IMR-90 (cell line): ENCODE data around the gene THBS1.

ENCODE experiments used
- BHLHE40 ChIP-seq: fragments of 150-350 bp; IDR thresholded peaks from 2 replicates; pipeline ENCODE4 v1.6.1; 2016; ENCODE audit warnings: mild to moderate bottlenecking, low read depth, low read length
- CEBPB ChIP-seq: IDR thresholded peaks from 2 replicates; pipeline ENCODE4 v1.6.1; 2012; ENCODE audit warnings: low read depth, low read length, improper control_type of control experiment
- CTCF ChIP-seq: conservative IDR thresholded peaks from 2 replicates; pipeline ENCODE4 v1.5.1; 2012; ENCODE audit warnings: mild to moderate bottlenecking, low read depth, low read length, improper control_type of control experiment
- FOS ChIP-seq: fragments of 150-350 bp; IDR thresholded peaks from 2 replicates; pipeline ENCODE4 v1.6.1; 2016; ENCODE audit warnings: low read depth, low read length
- MAFK ChIP-seq: IDR thresholded peaks from 2 replicates; pipeline ENCODE4 v1.6.1; 2012; ENCODE audit warnings: low read depth, low read length, improper control_type of control experiment
- MAZ ChIP-seq: IDR thresholded peaks from 2 replicates; pipeline ENCODE4 v1.6.1; 2012; ENCODE audit warnings: low read depth, mild to moderate bottlenecking, low read length, improper control_type of control experiment, moderate library complexity, borderline replicate concordance
- MXI1 ChIP-seq: IDR thresholded peaks from 2 replicates; pipeline ENCODE4 v1.6.1; 2012; ENCODE audit warnings: low read depth, mild to moderate bottlenecking, low read length, moderate library complexity, borderline replicate concordance
- POLR2A ChIP-seq: IDR thresholded peaks from 2 replicates; pipeline ENCODE4 v1.6.1; 2012; ENCODE audit warnings: mild to moderate bottlenecking, low read depth, low read length
- SMC3 ChIP-seq: fragments of 150-350 bp; IDR thresholded peaks from 2 replicates; pipeline ENCODE4 v1.6.1; 2016; ENCODE audit warnings: low read depth, mild to moderate bottlenecking, antibody characterized with exemption, low read length, moderate library complexity

DNA sequence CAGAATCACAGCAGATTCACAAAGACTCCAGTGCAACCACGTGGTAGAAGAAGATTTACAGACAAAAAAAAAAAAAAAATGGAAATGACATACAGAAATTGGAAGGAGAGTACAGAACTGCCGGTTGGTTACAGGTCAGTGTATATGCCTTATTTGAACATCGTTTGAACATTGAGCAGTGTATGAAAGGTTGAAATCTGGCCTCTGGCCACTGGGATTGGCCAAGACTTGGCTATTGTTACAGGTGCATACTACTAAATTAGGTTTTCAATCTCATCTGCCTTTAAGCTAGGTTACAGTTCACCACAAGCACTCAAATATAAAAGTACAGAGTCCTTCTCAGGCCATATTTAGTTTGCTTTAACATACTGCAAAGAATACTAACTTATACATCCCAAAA is 59.8 kb downstream of the THBS1 start:
- TF ChIP-seq FOS (no peak), BHLHE40 (no peak), CTCF (no peak), MXI1 (no peak), SMC3 (no peak), CEBPB (no peak), MAZ (no peak), POLR2A (no peak), MAFK (no peak)
